ENCODE results near the gene KMT2E.
A peak's percentile ranks its signal among the peaks of the same experiment; 100 is the strongest.
"Not testable (repeated sequence)": the region's sequence is repeated elsewhere in the genome, so short reads cannot be mapped to it uniquely, and the experiment has no call there.

The KMT2E gene, protein sequence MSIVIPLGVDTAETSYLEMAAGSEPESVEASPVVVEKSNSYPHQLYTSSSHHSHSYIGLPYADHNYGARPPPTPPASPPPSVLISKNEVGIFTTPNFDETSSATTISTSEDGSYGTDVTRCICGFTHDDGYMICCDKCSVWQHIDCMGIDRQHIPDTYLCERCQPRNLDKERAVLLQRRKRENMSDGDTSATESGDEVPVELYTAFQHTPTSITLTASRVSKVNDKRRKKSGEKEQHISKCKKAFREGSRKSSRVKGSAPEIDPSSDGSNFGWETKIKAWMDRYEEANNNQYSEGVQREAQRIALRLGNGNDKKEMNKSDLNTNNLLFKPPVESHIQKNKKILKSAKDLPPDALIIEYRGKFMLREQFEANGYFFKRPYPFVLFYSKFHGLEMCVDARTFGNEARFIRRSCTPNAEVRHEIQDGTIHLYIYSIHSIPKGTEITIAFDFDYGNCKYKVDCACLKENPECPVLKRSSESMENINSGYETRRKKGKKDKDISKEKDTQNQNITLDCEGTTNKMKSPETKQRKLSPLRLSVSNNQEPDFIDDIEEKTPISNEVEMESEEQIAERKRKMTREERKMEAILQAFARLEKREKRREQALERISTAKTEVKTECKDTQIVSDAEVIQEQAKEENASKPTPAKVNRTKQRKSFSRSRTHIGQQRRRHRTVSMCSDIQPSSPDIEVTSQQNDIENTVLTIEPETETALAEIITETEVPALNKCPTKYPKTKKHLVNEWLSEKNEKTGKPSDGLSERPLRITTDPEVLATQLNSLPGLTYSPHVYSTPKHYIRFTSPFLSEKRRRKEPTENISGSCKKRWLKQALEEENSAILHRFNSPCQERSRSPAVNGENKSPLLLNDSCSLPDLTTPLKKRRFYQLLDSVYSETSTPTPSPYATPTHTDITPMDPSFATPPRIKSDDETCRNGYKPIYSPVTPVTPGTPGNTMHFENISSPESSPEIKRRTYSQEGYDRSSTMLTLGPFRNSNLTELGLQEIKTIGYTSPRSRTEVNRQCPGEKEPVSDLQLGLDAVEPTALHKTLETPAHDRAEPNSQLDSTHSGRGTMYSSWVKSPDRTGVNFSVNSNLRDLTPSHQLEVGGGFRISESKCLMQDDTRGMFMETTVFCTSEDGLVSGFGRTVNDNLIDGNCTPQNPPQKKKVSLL (N-terminal part only)

GRCh38 chr7:105013816-105014692 lies at the start of gene KMT2E:
KMT2E (plus strand) TSS chr7:105014205; CDS start chr7:105040953, 26,748 bp downstream.
- peak; percentile 54 to 75 for DNase-seq

DNA sequence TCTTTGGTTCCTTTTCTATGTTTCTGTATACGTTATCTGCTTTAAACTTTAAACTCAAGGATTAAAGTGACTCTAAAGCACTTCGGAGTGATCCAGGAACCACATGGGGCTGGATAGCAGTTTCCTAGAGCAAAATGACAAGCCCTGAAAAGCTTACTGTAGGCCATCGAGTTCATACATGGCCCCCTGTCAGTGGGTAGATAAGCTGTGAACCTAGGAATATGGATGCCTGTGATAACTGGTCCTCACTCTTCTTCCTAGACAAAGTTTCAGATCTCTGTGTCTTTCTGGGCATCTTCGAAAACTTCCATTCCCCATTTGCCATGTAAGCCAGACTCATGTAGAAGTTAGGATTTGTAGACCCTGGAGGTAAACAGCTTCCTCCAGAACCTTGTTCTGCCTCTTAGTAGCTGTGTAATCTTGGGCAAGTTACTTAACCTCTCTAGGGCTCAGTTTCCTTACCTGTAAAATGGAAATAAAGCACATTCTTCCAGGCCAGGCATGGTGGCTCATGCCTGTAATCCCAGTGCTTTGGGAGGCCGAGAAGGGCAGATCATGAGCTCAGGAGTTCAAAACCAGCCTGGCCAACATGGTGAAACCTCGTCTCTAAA lies 49.3 kb upstream of the KMT2E start:
- DNase-seq: no peak

DNA sequence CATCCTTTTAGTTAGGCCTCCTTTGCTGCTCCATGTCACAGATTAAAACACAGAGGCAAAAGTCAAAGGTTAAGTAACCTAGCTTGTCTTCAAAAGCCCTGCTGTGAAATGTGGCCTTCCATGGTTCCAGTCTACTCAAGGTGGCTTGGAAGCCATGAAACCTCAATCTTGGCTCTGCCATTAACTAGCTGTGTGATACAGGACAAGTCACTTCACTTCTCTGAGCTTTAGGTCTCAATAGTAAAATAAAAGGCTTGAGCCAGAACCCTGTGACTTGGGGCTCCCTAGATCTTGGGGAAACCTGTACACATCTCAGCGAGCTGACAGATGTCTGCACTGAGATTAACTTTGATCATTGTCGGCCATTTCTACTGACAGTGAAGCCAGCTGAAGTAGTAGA lies 48.0 kb upstream of the KMT2E start:
- no peak for DNase-seq

DNA sequence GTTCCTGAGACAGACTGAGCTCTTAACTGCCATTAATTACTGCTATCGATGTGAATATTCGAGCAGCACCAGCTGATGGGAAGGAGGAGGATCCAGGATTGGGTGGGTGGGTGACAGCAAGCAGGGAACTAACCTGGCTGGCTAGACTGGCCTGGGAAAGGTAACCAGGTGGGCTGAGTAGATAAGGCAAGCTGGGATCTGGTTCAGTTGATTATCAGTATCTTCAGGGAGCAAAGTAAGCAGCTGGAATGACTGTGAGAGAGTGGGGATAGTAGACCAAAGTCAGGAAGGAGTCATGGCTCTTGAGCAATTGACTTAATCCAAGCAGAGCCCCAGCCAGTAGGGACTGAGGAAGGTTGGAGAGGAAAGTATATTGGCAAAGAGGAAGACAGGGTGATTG lies 46.9 kb upstream of the KMT2E start:
- no peak for DNase-seq

GRCh38 chr7:104967595-104967994 lies 46.4 kb upstream of the KMT2E start:
- DNase-seq: no peak

- DNase-seq: no peak
These were observed 45.4 kb upstream of the KMT2E start for GRCh38 chr7:104968648-104969047.

DNA sequence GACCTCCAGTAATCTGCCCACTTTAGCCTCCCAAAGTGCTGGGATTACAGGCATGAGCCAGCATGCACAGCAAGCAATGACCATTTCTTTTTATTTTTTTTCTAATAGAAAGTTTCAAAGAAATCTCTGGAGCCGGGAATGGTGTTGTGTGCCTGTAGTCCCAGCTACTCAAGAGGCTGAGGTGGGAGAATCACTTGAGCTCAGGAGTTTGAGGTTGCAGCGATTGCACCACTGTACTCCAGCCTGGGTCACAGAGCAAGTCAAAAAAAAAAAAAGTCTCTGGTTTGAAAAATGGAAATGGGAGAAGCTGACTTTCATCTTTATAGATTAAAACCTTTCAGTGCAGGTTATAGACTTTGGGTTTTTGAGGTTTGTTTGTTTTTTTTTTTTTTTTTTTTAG lies 44.8 kb upstream of the KMT2E start:
- DNase-seq: no peak

DNA sequence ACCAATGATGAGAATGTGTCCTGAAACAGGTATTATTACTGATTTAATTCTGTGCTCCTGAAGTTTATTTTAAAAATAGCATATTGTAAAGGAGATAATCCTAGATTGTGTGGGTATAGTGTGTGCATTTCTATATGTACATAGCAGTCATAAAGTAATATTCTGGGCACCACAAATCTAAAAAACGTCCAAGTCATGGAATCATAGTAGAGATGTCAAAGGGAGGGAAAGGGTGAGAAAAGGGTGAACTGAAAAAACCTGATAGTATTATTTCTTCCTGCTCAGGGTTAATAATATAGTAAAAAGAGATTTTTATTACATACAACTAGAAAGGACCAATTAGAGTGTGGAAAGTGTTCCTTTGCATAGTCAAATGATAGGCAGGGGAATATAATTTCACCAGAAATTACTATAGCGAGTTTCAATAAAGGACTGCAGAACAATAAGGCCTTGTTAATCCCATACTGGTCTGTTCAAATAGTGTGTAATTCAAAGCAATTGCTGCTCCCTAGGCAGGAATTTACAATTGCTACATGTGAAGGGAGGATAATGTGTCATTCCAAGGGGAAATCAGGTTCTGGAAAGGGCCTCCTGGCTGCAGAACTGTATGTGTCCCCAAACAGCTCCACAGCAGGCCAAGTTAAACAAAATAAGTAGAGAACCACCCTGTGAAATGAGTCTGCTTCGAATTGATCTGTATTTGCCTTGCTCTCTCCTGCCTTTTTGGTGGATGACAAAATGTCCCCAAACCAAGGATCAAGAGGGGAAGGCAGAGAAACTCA lies 42.5 kb upstream of the KMT2E start:
- no peak for DNase-seq

DNA sequence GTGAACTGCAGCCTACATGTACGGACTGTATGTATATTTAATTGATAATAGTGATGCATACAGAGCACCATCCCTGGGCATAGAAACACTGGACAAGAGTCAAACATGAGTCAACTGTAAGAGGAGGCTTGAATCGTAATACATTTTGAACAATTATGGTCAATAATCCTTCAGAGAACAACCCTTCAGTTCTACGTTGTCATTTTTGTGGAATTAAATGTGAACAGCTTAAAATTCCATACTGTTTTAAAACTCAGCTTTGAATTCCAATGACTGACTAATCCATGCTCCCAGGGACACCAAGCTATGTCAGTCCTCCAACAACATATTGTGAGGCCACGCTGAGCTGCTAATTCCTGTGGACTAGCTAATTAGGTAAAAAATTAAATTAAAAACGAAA lies 41.5 kb upstream of the KMT2E start:
- DNase-seq: no peak

DNA sequence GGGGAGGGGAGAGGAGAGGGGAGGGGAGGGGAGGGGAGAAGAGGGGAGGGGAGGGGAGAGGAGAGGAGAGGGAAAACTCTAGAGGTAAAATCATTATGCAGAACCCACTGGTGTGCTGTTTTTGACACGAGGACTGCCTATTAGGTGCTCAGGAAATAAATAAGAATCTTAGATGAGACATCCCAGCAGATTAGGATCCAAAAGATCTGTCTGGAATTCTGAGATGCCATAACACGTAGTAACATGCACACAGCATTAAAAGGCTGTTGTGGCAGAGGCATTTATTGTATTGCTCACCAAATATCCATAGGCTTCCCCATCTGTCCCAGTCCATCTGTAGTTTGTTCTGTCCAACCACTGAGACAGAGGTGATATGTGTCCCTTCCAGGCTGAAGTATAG lies 40.8 kb upstream of the KMT2E start:
- no peak for DNase-seq

- DNase-seq: no peak
These were observed 40.0 kb upstream of the KMT2E start for GRCh38 chr7:104973909-104974415.

DNA sequence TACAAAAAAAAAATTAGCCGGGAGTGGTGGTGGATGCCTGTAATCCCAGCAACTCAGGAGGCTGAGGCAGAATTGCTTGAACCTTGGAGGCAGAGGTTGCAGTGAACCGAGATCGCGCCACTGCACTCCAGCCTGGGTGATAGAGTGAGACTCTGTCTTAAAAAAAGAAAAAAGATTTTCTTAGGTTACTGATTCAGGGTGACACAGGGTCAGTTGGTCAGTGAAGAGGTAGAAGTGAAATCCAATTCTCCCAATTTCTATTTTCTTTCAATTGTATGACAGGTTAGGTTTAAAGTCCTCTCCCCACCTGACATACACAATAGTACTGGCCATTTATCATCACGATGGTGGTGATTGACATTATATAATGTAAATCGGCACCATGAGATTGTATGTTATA lies 38.5 kb upstream of the KMT2E start:
- not testable (repeated sequence) for DNase-seq

DNA sequence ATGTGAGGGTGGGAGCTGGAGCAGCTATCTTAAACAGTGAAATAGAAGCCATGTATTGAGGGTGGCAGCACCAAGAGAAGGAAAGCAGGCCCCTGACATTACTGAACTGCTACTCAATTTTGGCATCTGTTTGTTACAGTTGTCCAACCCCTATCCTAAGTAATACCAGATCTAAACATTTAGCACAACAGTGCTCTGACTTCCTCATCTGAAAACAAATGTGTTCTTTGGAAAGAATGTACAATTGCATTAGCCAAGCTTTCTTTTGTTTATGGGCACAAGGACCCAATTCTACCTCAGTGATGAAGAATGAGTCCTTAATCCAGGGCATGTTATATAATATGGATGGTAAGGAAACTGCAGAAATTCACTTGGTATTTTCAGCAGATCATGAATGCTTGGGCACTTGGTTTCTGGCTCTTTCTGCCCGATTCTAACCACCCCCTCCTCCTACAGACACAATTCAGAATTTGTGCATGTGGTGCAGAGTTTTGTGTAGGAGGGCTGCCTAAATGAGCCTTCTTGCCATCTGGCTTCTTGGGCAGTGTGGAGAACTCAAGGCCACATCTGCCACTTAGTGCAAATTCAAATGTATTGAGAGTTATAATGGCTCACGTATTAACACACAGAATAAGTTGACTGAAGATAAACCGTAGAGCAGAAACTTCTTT lies 36.9 kb upstream of the KMT2E start:
- no peak for DNase-seq

GRCh38 chr7:104978460-104978859 lies 35.5 kb upstream of the KMT2E start:
- no peak for DNase-seq

GRCh38 chr7:104979167-104979841 lies 34.7 kb upstream of the KMT2E start:
- no peak for DNase-seq

DNA sequence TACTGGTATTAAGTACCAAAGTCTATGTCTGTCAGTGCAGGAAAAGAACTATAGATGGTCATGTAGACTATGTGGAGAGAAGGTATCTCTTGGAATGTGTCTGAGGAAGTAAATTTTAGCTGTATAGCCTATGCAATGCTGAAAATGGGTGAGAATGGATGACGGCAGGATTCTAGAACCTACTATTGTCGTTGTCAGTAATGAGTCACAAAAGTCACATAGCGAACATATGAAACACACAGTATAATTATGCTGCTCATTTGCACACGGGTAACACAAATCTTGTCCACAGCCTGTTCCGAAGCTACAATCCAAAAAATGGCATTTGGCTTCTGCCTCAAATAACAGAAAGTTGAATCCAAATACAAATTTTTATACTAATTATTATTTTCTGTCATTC lies 33.6 kb upstream of the KMT2E start:
- no peak for DNase-seq

DNA sequence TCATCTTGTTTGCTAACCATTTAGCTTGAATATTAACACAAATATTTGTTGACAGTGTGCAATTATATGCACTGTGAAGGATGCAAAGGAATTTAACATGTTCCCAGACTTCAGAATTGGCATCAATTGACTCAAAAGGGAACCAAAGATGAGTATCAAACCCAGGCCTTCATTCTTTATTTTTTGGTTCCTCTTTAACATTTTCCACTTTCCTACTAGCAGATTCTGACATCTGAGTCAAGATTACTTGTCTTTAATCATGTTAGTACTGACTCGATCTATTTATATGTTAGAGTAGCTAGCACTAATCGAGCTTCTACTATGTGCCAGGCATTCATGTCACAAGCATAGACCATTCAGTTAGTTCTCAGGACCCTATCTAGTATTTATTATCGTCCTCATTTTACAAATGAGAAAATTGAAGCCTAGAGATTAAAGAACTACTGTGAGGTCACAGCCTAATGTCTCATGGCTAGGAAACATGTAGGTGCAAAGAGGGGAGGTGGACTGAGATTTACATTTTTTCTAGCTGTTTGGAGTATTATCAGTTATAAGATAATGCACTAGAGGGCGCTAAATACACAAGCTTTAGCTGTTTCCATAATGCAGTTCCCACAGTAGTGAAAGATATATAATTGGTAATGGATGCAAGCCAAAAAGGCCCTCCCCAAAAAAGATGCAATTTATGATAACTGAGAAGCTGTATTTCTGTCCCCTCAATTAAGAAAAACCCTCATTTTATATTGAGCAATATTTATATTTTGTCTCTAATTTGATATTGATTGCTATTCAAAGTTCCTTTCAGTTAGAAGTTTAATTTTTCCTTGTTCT lies 32.9 kb upstream of the KMT2E start:
- DNase-seq: peak; percentile 45 to 47

DNA sequence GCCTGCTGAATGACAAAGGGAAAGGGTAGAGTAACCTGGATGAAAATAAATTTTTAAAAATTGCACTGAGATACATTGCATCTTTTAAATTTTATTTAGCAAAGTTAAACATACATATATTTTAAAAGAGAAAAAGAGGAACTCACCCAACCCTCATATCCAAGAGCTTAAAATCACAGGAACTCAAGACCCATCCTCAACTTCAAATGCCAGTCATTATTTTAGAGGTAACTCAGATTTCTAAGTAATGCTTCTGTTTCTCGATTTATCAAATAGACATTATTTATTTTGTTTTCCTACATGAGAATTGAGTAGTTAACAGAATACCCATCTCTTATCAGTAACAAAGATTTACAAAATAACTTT lies 32.4 kb upstream of the KMT2E start:
- no peak for DNase-seq
